Colon (tissue), 2 donors: ENCODE results near the gene ZNF407.

ENCODE experiments used
- FAIRE-seq: peaks from 2 replicates; lab custom pipeline; 2012; peaks lifted over from hg19 to GRCh38; lab: Jason Lieb, UNC
- donor health status: control.
- donor health status: control.

The ZNF407 gene

GRCh38 chr18:75104483-75104882 lies 506.8 kb downstream of the ZNF407 start:
- no peak for FAIRE-seq

DNA sequence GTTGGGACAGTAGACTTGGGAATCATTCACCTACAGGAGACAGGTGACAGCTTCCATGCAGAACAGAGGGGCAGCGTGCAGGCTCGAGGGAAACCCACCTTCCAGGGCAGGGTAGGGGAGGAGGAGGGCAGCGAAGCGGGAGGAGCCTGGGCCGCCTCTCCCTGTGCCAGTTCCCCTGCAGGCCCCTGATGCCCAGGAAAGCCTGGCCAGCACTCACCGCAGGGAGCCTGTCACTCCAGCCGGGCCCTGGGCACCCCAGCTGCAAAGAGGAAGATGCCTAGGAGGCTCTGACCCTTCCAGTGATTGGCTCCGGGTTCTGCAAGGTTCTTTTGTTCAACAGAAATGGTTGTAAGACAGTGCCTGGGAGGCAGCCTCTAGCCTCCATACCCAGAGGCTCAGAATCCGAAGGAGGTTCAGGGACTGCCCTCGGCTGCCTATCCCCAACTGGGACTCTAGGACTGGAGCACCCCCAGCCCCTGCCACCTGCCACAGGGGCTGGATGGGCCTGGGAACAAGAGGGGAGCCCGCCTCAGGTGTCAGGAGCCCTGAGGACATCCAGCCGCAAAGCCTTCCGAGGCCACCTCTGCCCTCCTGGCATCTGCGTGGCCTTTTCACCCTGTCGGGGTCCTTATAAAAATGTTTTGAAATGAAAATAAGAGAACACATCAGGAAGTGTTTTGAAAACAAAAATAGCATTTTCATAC lies 508.0 kb downstream of the ZNF407 start:
- no peak for FAIRE-seq

DNA sequence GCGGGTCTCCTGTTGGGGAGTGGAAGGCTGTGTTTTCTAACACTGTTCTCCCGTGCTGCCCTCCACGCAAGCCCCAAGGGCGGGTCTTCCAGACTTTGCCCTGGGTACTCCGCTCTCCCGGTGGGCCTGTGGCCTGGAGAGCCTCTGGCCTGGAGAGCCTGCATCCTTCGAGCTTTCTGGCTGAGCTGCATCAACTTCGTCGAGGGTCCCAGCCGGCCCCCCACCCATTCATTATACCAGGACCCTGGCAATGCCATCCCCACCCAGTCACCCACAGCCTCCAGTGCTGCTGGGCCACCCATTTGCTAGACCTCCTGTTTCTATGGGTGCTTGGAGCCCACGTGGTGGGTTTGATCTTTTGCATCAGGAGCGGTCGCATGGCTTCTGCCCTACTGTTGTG lies 509.1 kb downstream of the ZNF407 start:
- no peak for FAIRE-seq

DNA sequence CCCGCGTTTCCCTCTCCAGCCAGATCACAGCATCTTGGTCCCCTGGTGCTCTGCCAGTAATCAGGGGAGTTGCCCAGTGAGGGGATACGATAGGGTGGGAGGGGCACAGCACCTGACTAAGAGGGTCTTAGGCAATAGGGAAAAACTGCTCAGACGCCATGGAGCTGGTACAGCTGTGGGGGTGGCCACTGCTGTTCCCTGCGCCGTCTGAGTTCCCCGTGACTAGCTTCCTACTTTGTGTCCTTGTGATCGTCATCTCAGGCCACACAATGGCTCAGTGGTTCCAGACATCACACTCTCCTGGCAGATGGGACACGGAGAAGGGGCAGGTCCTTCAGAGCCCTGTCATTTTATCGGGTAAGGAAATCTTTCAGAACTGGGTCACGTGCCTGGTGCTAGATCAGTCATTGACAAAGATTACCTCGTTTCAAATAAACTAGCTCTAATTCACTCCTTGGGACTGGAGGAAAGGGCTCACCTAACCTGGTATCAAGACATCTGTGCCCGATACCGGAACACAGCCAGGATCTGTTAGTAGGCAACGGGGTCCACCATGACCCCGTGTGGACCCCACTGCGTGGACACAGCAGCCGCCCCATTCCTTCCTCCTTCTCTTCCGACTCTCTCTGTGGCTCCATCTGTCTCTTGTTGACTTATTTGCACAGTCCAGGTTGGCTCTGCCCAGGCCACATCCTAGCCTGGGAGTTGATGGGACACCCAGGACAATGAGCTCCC lies 509.7 kb downstream of the ZNF407 start:
- FAIRE-seq, result no peak

- FAIRE-seq, result no peak
Observed at GRCh38 chr18:75107931-75108276, 510.2 kb downstream of the ZNF407 start.

- FAIRE-seq, result no peak
Observed at GRCh38 chr18:75108579-75109318, 511.1 kb downstream of the ZNF407 start.

DNA sequence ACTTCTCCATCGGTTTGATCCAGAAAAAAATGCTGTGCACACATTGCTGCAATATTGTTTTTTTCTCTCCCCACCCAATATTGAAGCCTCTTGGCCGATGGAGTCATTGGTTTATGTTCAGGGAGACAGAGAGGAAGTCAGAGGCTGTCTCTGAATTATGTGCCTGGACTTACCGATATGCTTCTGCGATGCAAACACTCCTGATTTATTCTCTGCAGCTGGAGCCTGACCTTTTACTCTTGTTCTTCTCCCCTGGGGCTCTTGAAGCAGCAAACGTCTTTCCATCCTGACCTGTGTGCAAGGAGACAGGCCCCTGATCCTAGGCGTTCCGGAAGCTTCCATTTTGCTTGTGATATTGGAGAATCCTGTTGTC lies 511.6 kb downstream of the ZNF407 start:
- FAIRE-seq, result no peak

DNA sequence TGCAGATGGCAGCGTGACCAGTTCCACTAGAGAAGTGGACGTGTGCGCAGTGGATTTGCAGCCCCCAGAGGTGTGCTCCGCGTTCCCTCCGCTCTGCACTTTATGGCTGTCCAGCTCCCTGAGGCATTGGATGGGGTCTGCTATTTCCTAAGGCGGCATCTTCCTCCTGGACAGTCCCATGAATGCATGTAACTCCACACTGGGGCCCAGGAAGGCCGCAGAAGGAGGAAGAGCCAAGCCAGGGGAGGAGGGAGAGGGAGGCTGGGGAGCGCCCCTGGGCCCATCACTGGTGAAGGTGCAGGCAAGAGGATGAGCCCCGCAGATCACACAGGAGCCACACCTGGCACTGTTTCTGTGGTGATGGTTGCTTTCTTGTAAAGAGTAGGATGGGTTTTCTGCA lies 512.1 kb downstream of the ZNF407 start:
- FAIRE-seq, result no peak

DNA sequence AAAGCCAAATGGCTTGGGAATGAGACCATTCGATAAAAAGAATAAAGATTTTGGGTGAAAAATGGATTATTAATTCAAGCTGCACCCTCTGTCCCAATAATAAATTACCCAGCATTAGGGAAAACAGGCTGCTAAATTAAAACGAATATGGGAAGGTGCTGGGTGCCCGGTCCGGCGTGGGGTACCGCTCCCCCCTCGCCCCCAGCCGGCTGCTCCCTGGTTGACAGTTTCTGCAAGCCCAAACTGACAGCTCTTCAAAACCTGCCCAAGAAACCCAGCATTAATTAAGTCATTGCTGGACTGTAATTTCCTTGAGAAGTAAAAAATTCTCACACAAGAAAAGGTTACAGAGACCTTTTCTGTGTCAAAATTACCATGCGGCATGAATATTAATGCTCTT lies 512.6 kb downstream of the ZNF407 start:
- no peak for FAIRE-seq

DNA sequence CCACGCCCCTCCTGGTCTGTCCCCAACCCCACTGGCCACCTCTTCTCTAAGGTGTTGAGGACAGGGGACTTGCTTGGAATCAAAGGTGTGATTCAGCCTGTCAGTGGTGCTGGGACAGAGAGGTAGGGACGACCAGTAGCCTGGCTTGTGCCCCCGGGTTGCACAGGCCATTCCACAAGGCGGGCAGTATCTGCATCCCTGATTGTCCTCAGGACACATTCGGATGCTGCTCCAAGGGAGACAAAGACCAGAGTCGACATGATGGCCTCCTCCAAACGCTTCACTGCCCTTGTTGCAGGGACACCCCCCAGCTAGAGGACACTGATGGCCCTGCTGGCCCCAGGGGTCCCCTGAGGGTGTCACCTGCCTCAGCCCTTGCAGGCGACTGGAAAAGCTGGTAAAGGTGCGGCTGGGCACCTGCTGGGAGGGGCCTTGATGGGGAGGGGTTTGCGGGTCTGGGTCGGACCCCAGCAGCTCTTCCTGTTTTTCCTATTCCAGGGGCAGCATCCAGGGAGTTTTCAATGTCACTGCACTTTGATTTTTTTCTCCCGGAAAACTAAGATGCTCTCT lies 513.3 kb downstream of the ZNF407 start:
- FAIRE-seq, result no peak

- no peak for FAIRE-seq
Observed at GRCh38 chr18:75111760-75112159, 514.1 kb downstream of the ZNF407 start.

DNA sequence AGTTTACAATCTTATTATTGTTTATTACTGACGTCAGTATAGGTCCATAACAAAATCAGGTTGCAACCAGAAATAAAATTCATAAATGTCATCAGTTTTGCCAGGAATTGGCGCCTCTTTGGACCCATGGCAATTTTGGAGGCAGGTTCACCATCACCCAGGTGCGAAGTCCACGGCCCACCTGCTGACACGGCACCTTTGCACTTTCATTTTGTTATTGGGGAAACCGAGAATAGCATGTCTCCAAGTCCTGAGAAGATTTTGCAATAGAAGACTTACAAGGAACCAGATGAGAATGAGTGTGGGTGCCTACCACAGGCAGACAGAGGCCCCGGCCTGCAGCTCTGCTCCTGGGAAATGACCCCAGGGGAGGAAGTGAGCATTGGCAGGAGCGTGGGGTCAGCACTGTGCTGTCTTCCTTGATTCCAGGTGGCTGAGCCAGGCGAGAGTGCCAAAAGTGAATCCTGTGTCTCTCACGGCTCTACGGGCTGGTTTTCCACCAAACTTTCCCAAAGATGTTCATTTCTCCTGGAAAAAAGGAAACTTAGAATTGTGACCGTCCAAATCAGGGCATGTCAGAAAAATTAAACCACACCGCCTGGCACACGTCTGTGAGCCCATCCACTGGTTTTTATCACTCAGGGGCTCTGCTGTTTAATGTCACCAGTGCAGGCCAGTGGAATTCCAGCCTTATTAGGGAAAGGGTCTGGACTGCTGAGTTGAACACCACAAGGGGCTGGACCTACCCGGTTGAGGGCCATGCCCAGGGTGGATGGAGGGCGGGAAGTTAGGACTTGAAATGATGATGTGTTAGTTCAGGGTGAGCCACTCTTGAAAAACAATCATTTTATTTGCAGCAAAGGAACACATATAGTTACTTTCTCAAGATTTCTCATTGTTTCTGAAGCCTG lies 514.8 kb downstream of the ZNF407 start:
- no peak for FAIRE-seq

- FAIRE-seq, result no peak
Observed at GRCh38 chr18:75113455-75113854, 515.8 kb downstream of the ZNF407 start.

GRCh38 chr18:75114231-75114764 lies 516.6 kb downstream of the ZNF407 start:
- FAIRE-seq, result no peak
